ENCODE measurements around the gene TUBB8.

GRCh38 chr10:86031-86430 is 36.9 kb upstream of the TUBB8 start:
- TF ChIP-seq PATZ1 (CRISPR knock-in tag; IDR thresholded peaks at IDR 0.05; ENCODE audit: borderline replicate concordance) (no peak), ZFP3 (CRISPR knock-in tag; IDR thresholded peaks at IDR 0.05) (no peak), OSR1 (CRISPR knock-in tag; IDR thresholded peaks at IDR 0.05) (no peak), SNAI2 (CRISPR knock-in tag; IDR thresholded peaks at IDR 0.05) (no peak), ZNF8 (CRISPR knock-in tag; IDR thresholded peaks at IDR 0.05) (no peak), ARNTL (CRISPR knock-in tag; IDR thresholded peaks at IDR 0.05; ENCODE audit: borderline replicate concordance, low read depth) (no peak), CREB5 (CRISPR knock-in tag; IDR thresholded peaks at IDR 0.05; ENCODE audit: low read depth) (no peak), CSDC2 (CRISPR knock-in tag; IDR thresholded peaks at IDR 0.05) (no peak), CSRNP3 (CRISPR knock-in tag; IDR thresholded peaks at IDR 0.05) (no peak), ZFP30 (CRISPR knock-in tag; IDR thresholded peaks at IDR 0.05) (no peak), GLIS3 (CRISPR knock-in tag; IDR thresholded peaks at IDR 0.05) (no peak), RARB (CRISPR knock-in tag; IDR thresholded peaks at IDR 0.05) (no peak), ZNF70 (CRISPR knock-in tag; IDR thresholded peaks at IDR 0.05) (no peak), ISL1 (CRISPR knock-in tag; IDR thresholded peaks at IDR 0.05) (no peak)

All from SK-N-SH treated with all-trans-retinoic acid at 6 μM for 48 hours (cell line).